ENCODE data around the gene FLT1. TPM values are rescaled to one million over a fixed set of nuclear protein-coding genes. Genes with fewer than 3 reads are reported as not detected.

The FLT1 gene
- total RNA-seq, 2 donors from 2014 or later = 3.0 to 12.7 TPM

- H3K9me3 Mint-ChIP-seq = no peaks in the 10 kb centered on the region
- peaks cover 6% of the 10 kb centered on the region for H3K27me3 Mint-ChIP-seq
- no peaks in the 10 kb centered on the region for H3K4me1 Mint-ChIP-seq
- no peaks in the 10 kb centered on the region for H3K36me3 Mint-ChIP-seq (ENCODE audit: low read depth)
- H3K27ac Mint-ChIP-seq = no peak overlapping the region
- no peak overlapping the region for H3K4me3 Mint-ChIP-seq
- ATAC-seq (replicated peaks) = no peak
Observed at GRCh38 chr13:28503182-28503967, 8.4 kb upstream of the FLT1 start.

DNA sequence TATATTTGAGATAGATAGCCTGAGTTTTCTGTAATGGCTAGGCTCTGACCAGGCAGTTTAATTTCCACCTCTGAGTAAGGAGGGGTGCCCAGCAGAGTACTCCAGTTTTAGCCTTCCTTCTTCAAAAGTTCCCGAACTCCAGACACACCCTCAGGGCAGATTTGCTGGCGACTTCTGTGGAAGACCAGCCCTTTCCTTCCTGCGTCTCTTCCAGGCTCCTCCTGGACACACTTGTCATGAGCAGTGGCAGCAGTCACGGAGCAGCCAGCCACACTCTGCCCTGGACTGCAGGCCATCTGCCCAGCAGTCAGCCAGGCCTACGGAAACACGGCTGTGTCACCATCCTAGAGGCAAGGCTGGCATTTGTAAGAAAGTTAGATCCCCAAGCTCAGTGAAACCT, 6.6 kb upstream of the FLT1 start:
- Mint-ChIP-seq H3K27ac (no peak overlapping the region), H3K27me3 (peaks cover 20% of the 10 kb centered on the region), H3K4me1 (no peaks in the 10 kb centered on the region), H3K36me3 (ENCODE audit: low read depth) (no peaks in the 10 kb centered on the region), H3K4me3 (no peak overlapping the region), H3K9me3 (no peaks in the 10 kb centered on the region)
- ATAC-seq (replicated peaks) = no peak

DNA sequence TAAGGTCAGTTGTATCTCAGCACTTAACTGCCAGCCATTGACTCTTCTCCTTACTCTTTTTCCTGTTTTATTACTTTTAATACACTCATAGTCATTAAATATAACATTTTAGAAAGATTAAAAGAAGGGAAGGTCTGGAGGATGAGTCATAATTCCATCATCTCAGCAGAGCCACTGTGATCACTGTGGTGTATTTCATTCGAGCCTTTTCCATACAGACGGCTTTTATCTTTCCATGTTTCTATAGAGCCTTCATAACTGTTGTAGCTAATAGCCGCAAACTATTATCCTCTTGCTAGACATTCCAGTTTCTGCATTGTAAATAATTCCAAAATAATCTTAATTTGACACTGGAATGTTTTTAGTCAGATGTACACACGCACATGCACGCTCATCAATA, 4.7 kb upstream of the FLT1 start:
- no peaks in the 10 kb centered on the region for H3K4me1 Mint-ChIP-seq
- H3K9me3 Mint-ChIP-seq = no peaks in the 10 kb centered on the region
- no peak overlapping the region for H3K27ac Mint-ChIP-seq
- no peak for ATAC-seq (replicated peaks)
- no peak overlapping the region for H3K4me3 Mint-ChIP-seq
- H3K36me3 Mint-ChIP-seq (ENCODE audit: low read depth) = no peaks in the 10 kb centered on the region
- peaks cover 31% of the 10 kb centered on the region for H3K27me3 Mint-ChIP-seq

DNA sequence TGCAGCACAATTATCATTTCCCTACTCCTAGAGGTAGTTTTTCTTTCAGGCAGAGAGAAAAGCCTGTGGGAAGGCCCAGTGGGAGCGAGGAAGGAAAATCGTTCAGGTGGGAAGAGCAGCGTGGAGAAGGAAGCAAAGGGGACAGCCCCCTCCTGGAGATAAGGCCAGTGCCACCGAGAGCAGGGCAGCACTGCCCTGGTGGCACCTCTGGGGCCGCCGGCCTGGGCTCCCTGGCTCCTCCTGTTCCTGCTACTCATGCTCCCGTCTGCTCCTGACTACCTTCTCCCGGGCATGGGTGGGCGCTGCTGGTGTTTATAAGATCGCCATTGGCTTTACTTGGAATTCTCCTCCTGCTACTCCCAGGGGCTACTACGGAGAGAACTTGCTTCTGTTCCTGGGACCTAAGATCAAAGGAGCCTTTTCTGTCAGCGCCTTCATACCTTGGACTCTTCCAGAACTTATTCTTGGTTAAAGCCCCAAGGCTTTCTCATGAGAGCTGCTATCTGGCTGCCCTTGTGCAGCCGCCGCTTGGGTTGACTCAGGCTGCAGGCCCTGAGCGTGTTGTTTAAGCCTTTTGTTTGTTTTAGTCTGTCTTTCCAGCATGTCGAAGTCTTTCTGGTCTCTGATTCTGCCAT, 3.7 kb upstream of the FLT1 start:
- ATAC-seq (replicated peaks) = no peak
- Mint-ChIP-seq H3K36me3 (ENCODE audit: low read depth) (no peaks in the 10 kb centered on the region), H3K27ac (no peak overlapping the region), H3K4me3 (no peak overlapping the region), H3K4me1 (no peaks in the 10 kb centered on the region), H3K9me3 (no peaks in the 10 kb centered on the region), H3K27me3 (peaks cover 31% of the 10 kb centered on the region)

GRCh38 chr13:28497143-28497876, 2.4 kb upstream of the FLT1 start:
- H3K4me3 Mint-ChIP-seq = no peak overlapping the region
- no peak overlapping the region for H3K27ac Mint-ChIP-seq
- H3K4me1 Mint-ChIP-seq = no peaks in the 10 kb centered on the region
- H3K27me3 Mint-ChIP-seq = peaks cover 40% of the 10 kb centered on the region
- no peak for ATAC-seq (replicated peaks)
- H3K9me3 Mint-ChIP-seq = no peaks in the 10 kb centered on the region
- peaks cover 11% of the 10 kb centered on the region for H3K36me3 Mint-ChIP-seq (ENCODE audit: low read depth)

GRCh38 chr13:28496188-28496564, 1.2 kb upstream of the FLT1 start:
- no peak overlapping the region for H3K27ac Mint-ChIP-seq
- H3K4me3 Mint-ChIP-seq = peak overlapping the region; percentile 34
- peaks cover 13% of the 10 kb centered on the region for H3K36me3 Mint-ChIP-seq (ENCODE audit: low read depth)

DNA sequence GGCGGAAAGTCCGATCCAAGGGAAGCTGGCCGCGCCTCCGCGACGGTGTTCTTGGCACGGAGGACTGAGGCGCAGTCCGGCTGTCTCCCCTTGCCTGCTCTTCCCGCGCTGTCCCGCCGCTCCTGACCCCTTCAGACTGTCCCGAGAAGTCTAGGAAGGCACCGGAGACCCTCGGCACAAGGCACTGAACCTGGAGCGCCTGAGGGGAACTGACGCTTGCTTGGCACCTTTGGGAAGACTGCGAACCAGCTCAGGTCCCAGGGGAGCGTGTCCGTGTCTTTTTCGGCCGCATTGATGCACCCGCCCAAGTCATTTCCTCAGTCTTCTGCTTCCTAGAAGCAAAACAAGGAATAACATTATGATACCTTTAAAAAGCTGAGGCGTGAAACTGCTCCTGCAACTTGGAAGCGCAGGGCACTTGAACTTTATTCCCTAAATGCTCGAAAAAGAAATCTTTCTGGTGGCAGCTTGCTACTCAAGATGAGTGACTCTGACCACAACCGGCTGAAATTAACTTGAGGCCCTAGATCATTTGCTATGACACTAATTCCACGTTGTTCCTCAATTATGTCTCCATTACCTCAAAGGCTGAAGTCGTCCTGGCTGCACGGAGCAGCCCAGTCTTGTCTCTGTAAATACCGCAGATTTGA, 735 bp upstream of the FLT1 start:
- Mint-ChIP-seq H3K9me3 (no peaks in the 10 kb centered on the region), H3K4me3 (peak overlapping the region; percentile 34), H3K4me1 (no peaks in the 10 kb centered on the region), H3K36me3 (ENCODE audit: low read depth) (peaks cover 13% of the 10 kb centered on the region), H3K27me3 (peaks cover 43% of the 10 kb centered on the region), H3K27ac (no peak overlapping the region)
- ATAC-seq (replicated peaks) = no peak

More at GRCh38 chr13:28496188-28496564, 1.2 kb upstream of the FLT1 start:
- no peak for ATAC-seq (replicated peaks)
- Mint-ChIP-seq H3K27me3 (peaks cover 39% of the 10 kb centered on the region), H3K9me3 (no peaks in the 10 kb centered on the region), H3K4me1 (no peaks in the 10 kb centered on the region)

- Mint-ChIP-seq H3K27me3 (peaks cover 52% of the 10 kb centered on the region), H3K9me3 (no peaks in the 10 kb centered on the region), H3K4me3 (peak overlapping the region; percentile 63)
Observed at GRCh38 chr13:28494504-28494777, 487 bp downstream of the FLT1 start.

DNA sequence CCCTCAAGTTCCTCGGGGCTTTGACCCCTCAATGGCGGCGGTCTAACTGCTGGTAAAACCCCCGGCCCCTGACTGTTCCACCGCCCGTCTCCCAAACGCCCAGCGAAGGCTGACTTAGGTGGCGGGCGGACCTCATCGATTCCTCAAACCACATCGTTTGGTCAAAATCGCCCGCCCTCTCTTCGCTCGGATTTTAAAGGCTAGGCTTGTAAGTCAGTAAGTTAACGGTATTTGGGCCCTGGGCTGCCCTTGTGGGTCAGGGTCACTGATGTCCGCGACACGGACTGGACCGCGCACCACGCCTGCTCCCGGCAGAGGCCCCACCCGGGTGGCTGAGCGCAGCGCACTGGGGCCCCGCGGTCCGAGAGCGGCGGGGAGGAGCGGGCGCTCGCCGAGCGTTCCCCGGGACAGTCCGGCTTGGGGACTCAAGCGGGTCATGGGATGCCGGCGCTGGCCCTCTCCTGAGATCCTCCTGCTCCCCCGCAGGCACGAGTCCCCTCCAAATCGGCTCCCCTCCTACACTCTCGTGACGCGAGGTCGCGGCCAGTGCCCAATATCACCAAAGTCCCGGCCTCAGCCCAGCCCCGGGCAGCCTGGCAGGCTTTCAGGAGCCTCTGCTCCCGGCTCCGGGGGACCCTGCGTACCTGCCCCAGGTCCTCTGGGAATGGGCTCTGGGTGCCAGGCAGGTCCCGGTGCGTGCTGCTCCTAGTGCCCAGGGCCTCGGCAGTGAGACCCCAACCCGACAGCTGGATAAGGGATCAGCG, 1.0 kb downstream of the FLT1 start:
- Mint-ChIP-seq H3K36me3 (ENCODE audit: low read depth) (peaks cover 13% of the 10 kb centered on the region), H3K4me1 (peaks cover 5% of the 10 kb centered on the region), H3K4me3 (peak overlapping the region; percentile 63), H3K9me3 (no peaks in the 10 kb centered on the region), H3K27ac (no peak overlapping the region), H3K27me3 (peaks cover 56% of the 10 kb centered on the region)
- ATAC-seq (replicated peaks) = peak; percentile 28

More at GRCh38 chr13:28494504-28494777, 487 bp downstream of the FLT1 start:
- Mint-ChIP-seq H3K36me3 (ENCODE audit: low read depth) (peaks cover 13% of the 10 kb centered on the region), H3K4me1 (peaks cover 1% of the 10 kb centered on the region), H3K27ac (no peak overlapping the region)
- peak; percentile 22 for ATAC-seq (replicated peaks)

GRCh38 chr13:28492569-28493367, 2.2 kb downstream of the FLT1 start:
- Mint-ChIP-seq H3K4me1 (peaks cover 5% of the 10 kb centered on the region), H3K36me3 (ENCODE audit: low read depth) (peaks cover 13% of the 10 kb centered on the region), H3K27ac (peak overlapping the region; percentile 28), H3K4me3 (peak overlapping the region; percentile 63), H3K9me3 (no peaks in the 10 kb centered on the region), H3K27me3 (peaks cover 51% of the 10 kb centered on the region)
- ATAC-seq (replicated peaks) = peak; percentile 86

DNA sequence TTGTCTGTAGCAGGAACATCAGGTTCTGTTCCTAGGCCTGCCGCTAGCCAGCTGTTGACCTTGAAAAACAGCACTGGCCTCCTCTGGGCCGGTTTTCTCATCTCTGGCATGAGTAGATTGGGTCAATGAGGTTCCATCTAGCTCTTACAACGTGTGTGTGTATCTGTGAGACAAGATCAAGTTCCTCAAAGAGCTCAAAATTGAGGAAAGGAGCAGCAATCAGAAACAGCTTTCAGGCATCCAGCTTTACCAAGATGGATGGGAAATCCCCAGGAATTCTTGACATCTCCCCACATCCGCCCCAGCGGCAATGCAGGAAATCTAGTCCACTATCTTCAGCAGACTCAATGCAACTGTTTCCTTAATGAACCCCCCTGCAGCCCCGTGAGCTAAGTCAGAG, 4.9 kb downstream of the FLT1 start:
- Mint-ChIP-seq H3K4me3 (no peak overlapping the region), H3K36me3 (ENCODE audit: low read depth) (peaks cover 13% of the 10 kb centered on the region), H3K9me3 (no peaks in the 10 kb centered on the region)

DNA sequence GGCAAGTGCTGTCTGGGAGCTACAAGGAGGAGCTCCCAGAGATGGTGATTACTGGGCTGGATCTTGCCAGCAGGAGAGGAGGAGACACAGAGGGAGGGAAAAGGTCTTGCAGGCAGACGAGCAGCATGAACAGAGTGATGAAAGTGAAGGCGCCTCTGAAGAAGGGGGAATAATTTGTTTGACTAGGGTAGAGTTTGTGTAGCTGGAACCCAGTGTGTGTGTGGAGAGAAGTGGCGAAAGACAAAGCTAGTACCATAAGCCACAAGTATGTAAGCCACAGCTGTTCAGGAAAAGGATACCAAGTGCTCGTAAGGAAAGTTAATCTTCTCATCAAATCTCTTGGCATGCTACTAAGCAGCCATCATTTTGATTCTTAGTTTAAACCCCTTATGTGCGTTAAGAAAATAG, 5.4 kb downstream of the FLT1 start:
- Mint-ChIP-seq H3K27me3 (peaks cover 31% of the 10 kb centered on the region), H3K4me1 (peaks cover 5% of the 10 kb centered on the region), H3K36me3 (ENCODE audit: low read depth) (peaks cover 13% of the 10 kb centered on the region), H3K27ac (no peak overlapping the region), H3K4me3 (no peak overlapping the region), H3K9me3 (no peaks in the 10 kb centered on the region)
- ATAC-seq (replicated peaks) = no peak

More for the DNA sequence above, 4.9 kb downstream of the FLT1 start:
- no peak for ATAC-seq (replicated peaks)
- H3K4me1 Mint-ChIP-seq = peaks cover 5% of the 10 kb centered on the region
- peaks cover 31% of the 10 kb centered on the region for H3K27me3 Mint-ChIP-seq
- no peak overlapping the region for H3K27ac Mint-ChIP-seq

DNA sequence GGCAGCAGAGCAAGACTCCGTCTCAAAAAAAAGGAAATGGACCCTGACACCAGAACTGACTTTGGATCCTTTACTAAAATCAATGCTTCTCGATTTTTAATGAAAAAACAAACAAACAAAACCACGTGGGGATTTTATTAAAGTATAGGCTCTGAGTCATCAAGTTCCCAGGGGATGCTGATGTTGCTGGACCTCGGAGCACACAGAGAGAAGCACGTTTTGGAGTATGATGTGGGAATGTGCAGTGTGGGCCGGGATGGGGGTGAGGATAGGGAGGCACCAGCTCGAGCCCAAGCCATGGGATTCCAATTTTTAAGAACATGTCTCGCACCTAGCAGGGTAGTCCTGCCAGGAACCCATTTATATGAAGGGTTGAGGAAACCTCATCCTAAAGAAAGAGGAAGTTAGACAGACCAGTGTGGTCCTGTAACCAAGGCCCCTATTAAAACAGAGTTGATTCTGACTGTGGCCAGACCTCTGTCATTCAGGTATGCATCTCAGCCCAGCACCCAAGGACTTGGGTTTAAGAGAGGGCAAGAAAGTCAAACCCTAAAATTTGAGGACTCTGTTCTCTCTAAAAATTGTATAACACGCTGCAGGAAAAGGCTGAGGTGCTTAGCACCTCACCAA, 6.4 kb downstream of the FLT1 start:
- no peak overlapping the region for H3K4me3 Mint-ChIP-seq
- ATAC-seq (replicated peaks) = no peak
- peaks cover 5% of the 10 kb centered on the region for H3K4me1 Mint-ChIP-seq
- no peak overlapping the region for H3K27ac Mint-ChIP-seq
- no peaks in the 10 kb centered on the region for H3K9me3 Mint-ChIP-seq
- H3K36me3 Mint-ChIP-seq (ENCODE audit: low read depth) = peaks cover 13% of the 10 kb centered on the region
- peaks cover 30% of the 10 kb centered on the region for H3K27me3 Mint-ChIP-seq

Measured in activated T-helper 17 cell treated with anti-CD3 and anti-CD28 coated beads, Interleukin-2, amount 50 U/mL, for 72 hours (primary cell).